HEK293 (cell line): Measurements from ENCODE around the gene ANXA2.

ENCODE experiments used
- CTCF ChIA-PET: fragments of 350-600 bp; formaldehyde crosslinking; extraction: SDS; loops from one replicate; lab custom pipeline; 2021; ENCODE audit warnings: antibody characterized with exemption; lab: Yijun Ruan, JAX
- POLR2A ChIA-PET: fragments of 300-600 bp; formaldehyde crosslinking; extraction: SDS; loops from one replicate; lab custom pipeline; 2020; ENCODE audit warnings: antibody characterized with exemption, inconsistent platforms; lab: Yijun Ruan, JAX
- H3K27ac ChIP-seq: fragments of 200-500 bp; sonication (Bioruptor generic); 2 replicates; pipeline ENCODE4 v1.5.1; 2014; ENCODE audit warnings: low read depth, low read length, control low read depth, inconsistent platforms; ENCODE audit errors: extremely low read depth
- H3K36me3 ChIP-seq, 2 experiments: fragments of 200-500 bp in 1 of 2; sonication (Bioruptor generic) in 1 of 2; 1 replicate in 1 of 2; 2 replicates in 1 of 2; pipeline ENCODE4 v1.5.1; 2014 to 2017; ENCODE audit warnings: inconsistent platforms in 2 of 2, low read length in 2 of 2; ENCODE audit not compliant: control insufficient read depth in 2 of 2, insufficient read depth in 1 of 2
- H3K4me1 ChIP-seq: fragments of 200-500 bp; sonication (Bioruptor generic); 2 replicates; pipeline ENCODE4 v1.5.1; 2014; ENCODE audit warnings: mild to moderate bottlenecking, low read length, inconsistent platforms; ENCODE audit not compliant: control insufficient read depth, insufficient read depth
- H3K4me3 ChIP-seq: 2 replicates; pipeline ENCODE4 v1.5.1; 2011; ENCODE audit warnings: low read depth, mild to moderate bottlenecking, control low read depth, low read length, moderate library complexity
- H3K9me3 ChIP-seq: fragments of 200-500 bp; sonication (Bioruptor generic); 2 replicates; pipeline ENCODE4 v1.5.1; 2014; ENCODE audit warnings: low read depth, low read length, inconsistent platforms; ENCODE audit not compliant: control insufficient read depth, insufficient read depth
- BCL11B ChIP-seq: fragments of 450-650 bp; formaldehyde crosslinking; IDR thresholded peaks from 2 replicates; pipeline ENCODE4 v1.5.1; 2016; ENCODE audit warnings: low read depth, missing biosample characterization, missing genetic modification characterization
- GLIS2 ChIP-seq: fragments of 450-650 bp; formaldehyde crosslinking; IDR thresholded peaks from 2 replicates; pipeline ENCODE4 v1.5.1; 2016; ENCODE audit warnings: missing biosample characterization, missing genetic modification characterization
- KLF1 ChIP-seq: fragments of 450-650 bp; formaldehyde crosslinking; IDR thresholded peaks from 2 replicates; pipeline ENCODE4 v1.5.1; 2016; ENCODE audit warnings: missing biosample characterization, missing genetic modification characterization
- KLF9 ChIP-seq: fragments of 450-650 bp; formaldehyde crosslinking; IDR thresholded peaks from 2 replicates; pipeline ENCODE4 v1.5.1; 2016; ENCODE audit warnings: missing biosample characterization, missing genetic modification characterization, low read depth
- PRDM6 ChIP-seq: fragments of 450-650 bp; formaldehyde crosslinking; IDR thresholded peaks from 2 replicates; pipeline ENCODE4 v1.5.1; 2017; ENCODE audit warnings: missing biosample characterization, missing genetic modification characterization
- SP3 ChIP-seq: fragments of 450-650 bp; formaldehyde crosslinking; IDR thresholded peaks from 2 replicates; pipeline ENCODE4 v1.5.1; 2016; ENCODE audit warnings: missing biosample characterization, missing genetic modification characterization
- WT1 ChIP-seq: fragments of 450-650 bp; formaldehyde crosslinking; IDR thresholded peaks from 2 replicates; pipeline ENCODE4 v1.5.1; 2016; ENCODE audit warnings: missing biosample characterization, missing genetic modification characterization
- ZBTB10 ChIP-seq: fragments of 450-650 bp; formaldehyde crosslinking; IDR thresholded peaks from 2 replicates; pipeline ENCODE4 v1.5.1; 2016; ENCODE audit warnings: missing biosample characterization, missing genetic modification characterization
- ZBTB20 ChIP-seq: fragments of 450-650 bp; formaldehyde crosslinking; IDR thresholded peaks from 2 replicates; pipeline ENCODE4 v1.5.1; 2016; ENCODE audit warnings: missing biosample characterization, missing genetic modification characterization
- ZBTB21 ChIP-seq: fragments of 450-650 bp; formaldehyde crosslinking; IDR thresholded peaks from 2 replicates; pipeline ENCODE4 v1.5.1; 2017; ENCODE audit warnings: missing biosample characterization, missing genetic modification characterization
- ZBTB48 ChIP-seq: fragments of 450-650 bp; formaldehyde crosslinking; IDR thresholded peaks from 2 replicates; pipeline ENCODE4 v1.5.1; 2016; ENCODE audit warnings: missing biosample characterization, missing genetic modification characterization
- ZFP69B ChIP-seq: fragments of 450-650 bp; formaldehyde crosslinking; IDR thresholded peaks from 2 replicates; pipeline ENCODE4 v1.5.1; 2016; ENCODE audit warnings: missing biosample characterization, missing genetic modification characterization
- ZNF155 ChIP-seq: fragments of 450-650 bp; formaldehyde crosslinking; IDR thresholded peaks from 2 replicates; pipeline ENCODE4 v1.5.1; 2016; ENCODE audit warnings: missing biosample characterization, missing genetic modification characterization
- ZNF335 ChIP-seq: fragments of 450-650 bp; formaldehyde crosslinking; conservative IDR thresholded peaks from 2 replicates; pipeline ENCODE4 v1.5.1; 2016; ENCODE audit warnings: missing biosample characterization, missing genetic modification characterization
- ZNF341 ChIP-seq: fragments of 450-650 bp; formaldehyde crosslinking; IDR thresholded peaks from 2 replicates; pipeline ENCODE4; 2016; ENCODE audit warnings: low read depth, missing biosample characterization, missing genetic modification characterization
- ZNF354C ChIP-seq: fragments of 450-650 bp; formaldehyde crosslinking; IDR thresholded peaks from 2 replicates; pipeline ENCODE4 v1.5.1; 2016; ENCODE audit warnings: missing biosample characterization, missing genetic modification characterization, low read depth, borderline replicate concordance
- ZNF501 ChIP-seq: fragments of 450-650 bp; formaldehyde crosslinking; IDR thresholded peaks from 2 replicates; pipeline ENCODE4 v1.5.1; 2016; ENCODE audit warnings: missing biosample characterization, missing genetic modification characterization
- ZNF571 ChIP-seq: fragments of 450-650 bp; formaldehyde crosslinking; IDR thresholded peaks from 2 replicates; pipeline ENCODE4 v1.5.0; 2017; ENCODE audit warnings: missing biosample characterization, missing genetic modification characterization
- ZNF777 ChIP-seq: fragments of 450-650 bp; formaldehyde crosslinking; IDR thresholded peaks from 2 replicates; pipeline ENCODE4 v1.5.1; 2017; ENCODE audit warnings: missing biosample characterization, missing genetic modification characterization, borderline replicate concordance
- ZSCAN18 ChIP-seq: fragments of 450-650 bp; formaldehyde crosslinking; IDR thresholded peaks from 2 replicates; pipeline ENCODE4 v1.5.1; 2016; ENCODE audit warnings: missing biosample characterization, missing genetic modification characterization

The ANXA2 gene

GRCh38 chr15:60396958-60397771 is 621 bp downstream of the ANXA2 start (continued):
- TF ChIP-seq ZBTB20 (tag by site-specific recombination), result peak; percentile 3; the same call in 1 of the 2 replicates
- 0 out of 2 replicates have a peak, but pooled peaks have one; percentile 31 for TF ChIP-seq ZNF777
- peak; percentile 60 for TF ChIP-seq KLF9 (tag by site-specific recombination)
- TF ChIP-seq SP3 (tag by site-specific recombination), result 0 out of 2 replicates have a peak, but pooled peaks have one; percentile 13
- no peak for TF ChIP-seq ZNF354C (tag by site-specific recombination)
- peak; percentile 79 for TF ChIP-seq GLIS2 (tag by site-specific recombination)
- TF ChIP-seq BCL11B (tag by site-specific recombination), result no peak
- TF ChIP-seq ZNF501 (tag by site-specific recombination), result 0 out of 2 replicates have a peak, but pooled peaks have one; percentile 39
- TF ChIP-seq ZNF341, result peak; percentile 80
- peak; percentile 83 for TF ChIP-seq ZFP69B (tag by site-specific recombination)
- peak; percentile 78 for TF ChIP-seq ZBTB10 (tag by site-specific recombination)
- peak; percentile 91 for TF ChIP-seq ZNF335

- H3K4me3 ChIP-seq, result peak overlapping the region; percentile 88
- ChIA-PET POLR2A (no interaction called here), CTCF (interaction anchor here (0.7 to 1.1 kb wide), 2 partner anchors 15 to 36 kb away, joined by 3 to 4 read pairs; no protein-coding TSS in a partner anchor)
- H3K27ac ChIP-seq, result peak overlapping the region; percentile 79; the same call in 1 of the 2 replicates
- peaks cover 0 to 30% of the 10 kb centered on the region in 2 experiments; a peak in 2 of 3 replicates for H3K36me3 ChIP-seq
- TF ChIP-seq ZBTB21 (tag by site-specific recombination), result no peak
- TF ChIP-seq PRDM6 (tag by site-specific recombination), result 0 out of 2 replicates have a peak, but pooled peaks have one; percentile 9
- H3K9me3 ChIP-seq, result no peaks in the 10 kb centered on the region
- peaks cover 31% of the 10 kb centered on the region for H3K4me1 ChIP-seq
Observed at GRCh38 chr15:60396560-60396957, 1.2 kb downstream of the ANXA2 start.

GRCh38 chr15:60396100-60396499 is 1.7 kb downstream of the ANXA2 start:
- H3K4me1 ChIP-seq, result peaks cover 36% of the 10 kb centered on the region
- peaks cover 0 to 30% of the 10 kb centered on the region in 2 experiments; a peak in 2 of 3 replicates for H3K36me3 ChIP-seq
- ChIA-PET CTCF (interaction anchor here (1.1 kb wide), 1 partner anchor 36 kb away, joined by 3 read pairs; no protein-coding TSS in a partner anchor), POLR2A (no interaction called here)
- peak overlapping the region; percentile 13; the same call in 1 of the 2 replicates for H3K4me3 ChIP-seq
- no peak overlapping the region for H3K27ac ChIP-seq
- TF ChIP-seq ZFP69B (tag by site-specific recombination) (no peak), ZNF155 (tag by site-specific recombination) (no peak), ZSCAN18 (tag by site-specific recombination) (no peak), ZNF571 (tag by site-specific recombination) (no peak), KLF1 (tag by site-specific recombination) (no peak), WT1 (tag by site-specific recombination) (no peak), ZBTB48 (tag by site-specific recombination) (no peak)
- H3K9me3 ChIP-seq, result no peaks in the 10 kb centered on the region
